Activated T-helper 1 cell treated with anti-CD3 and anti-CD28 coated beads, Interleukin-12 subunit alpha, Interleukin-12 subunit beta, Interleukin-2, Interleukin-4 antibody, amounts not matched to agents 30 ng/mL and 10 ng/mL and 1 ng/mL, durations not matched to agents 14 hours and 24 hours and 36 hours (primary cell): ENCODE measurements around the gene IMP3. TPM values are rescaled to one million over a fixed set of nuclear protein-coding genes. Genes with fewer than 3 reads are reported as not detected.
"Not testable (repeated sequence)": the region's sequence is repeated elsewhere in the genome, so short reads cannot be mapped to it uniquely, and the experiment has no call there.

ENCODE experiments used
- DNase-seq: peaks from one replicate; pipeline ENCODE4 v3.0.0; 2021; ENCODE audit warnings: low spot score
- H3K27ac Mint-ChIP-seq: one replicate; pipeline ENCODE4 v1.8.0; 2021; ENCODE audit warnings: mild to moderate bottlenecking, mixed read lengths
- H3K27me3 Mint-ChIP-seq: one replicate; pipeline ENCODE4 v1.8.0; 2022; ENCODE audit warnings: mild to moderate bottlenecking, moderate library complexity, mixed read lengths; ENCODE audit not compliant: insufficient read depth
- H3K36me3 Mint-ChIP-seq: one replicate; pipeline ENCODE4 v1.8.0; 2021; ENCODE audit warnings: low read depth, mixed read lengths
- H3K4me1 Mint-ChIP-seq: one replicate; pipeline ENCODE4 v1.8.0; 2021; ENCODE audit warnings: low read depth, mixed read lengths
- H3K4me3 Mint-ChIP-seq: one replicate; pipeline ENCODE4 v1.8.0; 2021; ENCODE audit warnings: mild to moderate bottlenecking, moderate library complexity, mixed read lengths
- H3K9me3 Mint-ChIP-seq: one replicate; pipeline ENCODE4 v1.8.0; 2021; ENCODE audit warnings: mixed read lengths
- intact Hi-C: fragments of 100-400 bp; cut with micrococcal nuclease; formaldehyde crosslinking; loops from one replicate; pipeline ENCODE4 v1.15.1; 2024
- total RNA-seq: library from RNA; stranded (reverse); gene quantifications from 2 replicates; pipeline ENCODE4 v1.2.3, GENCODE V29; 2022

Gene IMP3
- total RNA-seq, 1 donor from 2014 or later, result 110 TPM

- peaks cover 39% of the 10 kb centered on the region for H3K4me1 Mint-ChIP-seq
- peak overlapping the region; percentile 90 for H3K4me3 Mint-ChIP-seq
- no peak for DNase-seq
- intact Hi-C loops, result loop anchor here (10.0 kb wide), 2 partner anchors 1374 to 1646 kb away; partner anchors contain the start of genes PML and STOML1
- H3K27me3 Mint-ChIP-seq, result peaks cover 7% of the 10 kb centered on the region
- H3K27ac Mint-ChIP-seq, result peak overlapping the region; percentile 94
- peaks cover 15% of the 10 kb centered on the region for H3K36me3 Mint-ChIP-seq
- no peaks in the 10 kb centered on the region for H3K9me3 Mint-ChIP-seq
Observed at GRCh38 chr15:75641179-75641503, 1.1 kb upstream of the IMP3 start.

- peaks cover 16% of the 10 kb centered on the region for H3K36me3 Mint-ChIP-seq
- H3K9me3 Mint-ChIP-seq, result no peaks in the 10 kb centered on the region
- intact Hi-C loops, result loop anchor here (1.0 to 10.0 kb wide), 9 partner anchors 15 to 1646 kb away; partner anchors contain the start of genes MAN2C1, PML, PTPN9 and SNUPN
- peak overlapping the region; percentile 94 for H3K27ac Mint-ChIP-seq
- H3K4me3 Mint-ChIP-seq, result peak overlapping the region; percentile 90
- peak; percentile 51 for DNase-seq
- peaks cover 39% of the 10 kb centered on the region for H3K4me1 Mint-ChIP-seq
- H3K27me3 Mint-ChIP-seq, result peaks cover 7% of the 10 kb centered on the region
Observed at GRCh38 chr15:75640483-75641178, 607 bp upstream of the IMP3 start.

GRCh38 chr15:75639191-75639708 is 774 bp downstream of the IMP3 start:
- Mint-ChIP-seq H3K27me3 (peaks cover 3% of the 10 kb centered on the region), H3K9me3 (no peaks in the 10 kb centered on the region), H3K4me3 (peak overlapping the region; percentile 90), H3K27ac (peak overlapping the region; percentile 94), H3K36me3 (peaks cover 16% of the 10 kb centered on the region), H3K4me1 (peaks cover 39% of the 10 kb centered on the region)
- intact Hi-C loops, result loop anchor here (1.0 to 5.0 kb wide), 2 partner anchors 8 to 437 kb away; partner anchors contain the start of genes C15orf39 and SNX33
- no peak for DNase-seq

DNA sequence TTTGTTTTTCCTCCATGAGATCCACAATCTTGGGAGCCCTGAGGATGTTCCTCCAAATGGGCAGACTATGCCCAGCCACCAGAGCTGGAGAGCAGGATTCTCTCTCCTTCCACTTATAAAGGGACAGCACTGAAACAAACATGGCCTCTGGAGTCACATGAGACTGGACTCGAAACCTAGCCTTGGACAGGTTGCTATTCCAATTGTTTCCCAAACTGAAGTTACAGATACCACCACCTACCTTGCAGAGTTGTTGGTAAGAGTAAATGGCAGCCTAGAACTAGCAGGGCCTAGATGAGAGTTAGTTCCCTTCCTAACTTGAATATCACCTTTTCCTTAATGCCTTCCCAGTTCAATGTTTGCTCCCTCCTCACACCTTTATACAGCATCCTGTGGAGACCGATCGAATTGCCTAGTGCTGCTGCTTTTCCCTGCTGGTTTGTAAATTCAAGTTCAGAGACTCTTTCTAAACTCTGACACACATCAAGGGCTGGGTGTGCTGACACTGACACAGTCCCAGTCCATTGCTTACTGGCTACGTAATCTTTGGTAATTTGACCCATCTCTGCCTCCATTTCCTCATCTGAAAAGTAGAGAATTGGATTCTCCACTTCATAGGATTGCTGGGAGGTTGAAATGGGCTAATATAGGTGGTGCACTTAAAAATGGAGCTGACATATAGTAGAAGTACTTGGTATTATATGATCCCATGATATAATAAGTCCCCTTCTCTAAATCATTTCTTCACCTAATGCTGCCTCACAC is 2.6 kb downstream of the IMP3 start:
- no peaks in the 10 kb centered on the region for H3K9me3 Mint-ChIP-seq
- peak overlapping the region; percentile 90 for H3K4me3 Mint-ChIP-seq
- H3K27me3 Mint-ChIP-seq, result peaks cover 2% of the 10 kb centered on the region
- H3K4me1 Mint-ChIP-seq, result peaks cover 39% of the 10 kb centered on the region
- H3K27ac Mint-ChIP-seq, result no peak overlapping the region
- peaks cover 16% of the 10 kb centered on the region for H3K36me3 Mint-ChIP-seq
- intact Hi-C loops, result loop anchor here (5.0 kb wide), 1 partner anchor 435 kb away; the partner anchor contains the start of gene C15orf39
- DNase-seq, result no peak

DNA sequence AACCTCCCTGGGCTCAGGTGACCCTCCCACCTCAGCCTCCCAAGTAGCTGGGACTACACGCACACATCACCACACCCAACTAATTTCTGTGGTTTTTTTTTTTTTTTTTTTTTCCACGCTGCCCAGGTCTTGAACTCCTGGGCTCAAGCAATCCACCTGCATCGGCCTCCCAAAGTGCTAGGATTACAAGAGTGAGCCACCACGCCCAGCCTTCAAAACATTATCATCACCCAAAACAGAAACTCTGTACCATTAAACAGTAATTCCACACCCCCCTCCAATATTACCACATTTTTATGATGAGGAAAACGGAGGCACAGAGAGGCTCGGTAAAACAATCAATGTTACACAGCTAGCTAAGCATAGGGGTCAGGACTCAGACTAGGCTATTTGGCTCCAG is 4.0 kb downstream of the IMP3 start:
- intact Hi-C loops, result loop anchor here (5.0 kb wide), 1 partner anchor 434 kb away; the partner anchor contains the start of gene C15orf39
- peaks cover 16% of the 10 kb centered on the region for H3K36me3 Mint-ChIP-seq
- no peaks in the 10 kb centered on the region for H3K9me3 Mint-ChIP-seq
- peaks cover 31% of the 10 kb centered on the region for H3K4me1 Mint-ChIP-seq
- DNase-seq, result no peak
- peaks cover 1% of the 10 kb centered on the region for H3K27me3 Mint-ChIP-seq
- no peak overlapping the region for H3K27ac Mint-ChIP-seq
- H3K4me3 Mint-ChIP-seq, result no peak overlapping the region

DNA sequence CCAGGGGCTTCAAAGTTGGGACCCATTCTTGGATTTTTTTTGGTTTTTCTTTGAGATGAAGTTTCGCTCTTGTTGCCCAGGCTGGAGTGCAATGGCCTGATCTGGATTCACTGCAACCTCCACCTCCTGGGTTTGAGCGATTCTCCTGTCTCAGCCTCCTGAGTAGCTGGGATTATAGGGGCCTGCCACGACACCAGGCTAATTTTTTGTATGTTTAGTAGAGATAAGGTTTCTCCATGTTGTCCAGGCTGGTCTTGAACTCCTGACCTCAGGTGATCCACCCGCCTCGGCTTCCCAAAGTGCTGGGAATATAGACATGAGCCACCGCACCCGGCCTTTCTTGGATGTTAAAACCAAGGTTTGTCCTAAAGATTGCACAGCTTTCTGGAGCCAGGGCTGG is 6.1 kb downstream of the IMP3 start:
- intact Hi-C loops, DNase-seq, H3K27ac Mint-ChIP-seq, H3K4me3 Mint-ChIP-seq, H3K9me3 Mint-ChIP-seq, H3K27me3 Mint-ChIP-seq: not testable (repeated sequence)
- Mint-ChIP-seq H3K36me3 (peaks cover 11% of the 10 kb centered on the region), H3K4me1 (peaks cover 22% of the 10 kb centered on the region)

DNA sequence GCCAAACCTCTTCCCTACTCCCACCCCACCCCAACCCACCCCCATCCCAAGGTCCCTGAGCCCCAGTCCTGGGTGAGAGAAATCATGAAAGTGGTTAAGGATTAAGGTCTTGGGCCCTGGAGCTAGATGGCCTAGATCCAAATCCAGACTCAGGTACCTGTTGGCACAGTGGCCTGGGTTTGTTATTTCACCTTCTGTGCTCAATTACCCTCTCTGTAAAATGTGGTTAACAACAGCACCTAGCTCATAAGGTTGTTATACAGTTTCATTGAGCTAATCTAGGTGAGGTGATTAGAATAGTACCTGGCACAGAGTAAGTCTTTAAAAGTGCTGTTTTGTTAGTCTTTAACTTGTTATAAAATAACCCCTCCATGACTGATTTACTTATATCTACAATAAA is 8.1 kb downstream of the IMP3 start:
- H3K27ac Mint-ChIP-seq, result no peak overlapping the region
- no peak overlapping the region for H3K4me3 Mint-ChIP-seq
- H3K36me3 Mint-ChIP-seq, result peaks cover 2% of the 10 kb centered on the region
- intact Hi-C loops, result no loop called here
- H3K4me1 Mint-ChIP-seq, result peaks cover 12% of the 10 kb centered on the region
- DNase-seq, result no peak
- no peaks in the 10 kb centered on the region for H3K9me3 Mint-ChIP-seq
- no peaks in the 10 kb centered on the region for H3K27me3 Mint-ChIP-seq

DNA sequence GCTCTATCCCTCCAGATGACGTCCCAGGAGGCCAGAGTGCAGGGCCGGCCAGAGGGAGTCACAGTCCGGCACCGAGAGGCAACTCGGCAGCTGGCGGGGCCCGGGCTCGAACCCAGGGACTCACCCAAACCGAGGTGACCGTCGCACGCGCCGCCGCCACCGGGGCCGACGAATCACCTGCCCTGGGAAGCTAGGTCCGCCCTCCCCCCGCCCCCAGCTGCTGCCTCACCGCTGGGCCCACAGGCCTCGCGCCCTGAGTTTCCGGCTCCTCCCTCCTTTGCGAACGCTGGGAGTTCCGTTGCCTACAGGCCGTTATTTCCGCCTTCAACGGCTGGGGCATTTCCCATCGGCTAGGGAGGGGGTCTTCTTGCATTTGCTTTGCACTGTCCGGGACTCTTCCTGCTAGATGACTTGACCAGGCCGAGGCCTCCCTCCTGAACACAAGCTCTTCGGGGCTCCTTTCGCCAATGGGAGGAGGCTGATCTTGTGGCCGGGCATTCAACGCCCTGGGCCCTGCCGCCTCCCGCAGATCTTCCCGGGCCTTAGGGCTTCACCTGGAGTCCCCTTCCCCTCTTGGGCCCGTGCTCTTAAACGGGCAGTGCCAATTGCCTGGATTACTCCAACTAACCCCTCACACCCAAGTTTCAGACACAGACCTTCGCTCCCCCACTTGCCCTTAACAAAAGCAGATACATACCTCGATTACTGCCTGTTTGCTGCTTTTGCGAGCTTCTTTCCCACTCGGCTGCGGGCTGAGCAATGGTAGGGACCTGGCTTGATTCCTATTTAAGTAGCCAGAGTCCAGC is 14.3 kb downstream of the IMP3 start, which contains the start of gene SNUPN:
SNUPN (minus strand) TSS at position 184 of the 806 bp plus-strand sequence. CDS start 4,674 bp downstream, outside the sequence.
- Mint-ChIP-seq H3K4me3 (peak within 1 kb of the TSS; percentile 94), H3K9me3 (no peaks in the 10 kb centered on the region), H3K27ac (peak within 1 kb of the TSS; percentile 100), H3K4me1 (peaks cover 38% of the 10 kb centered on the region), H3K27me3 (no peaks in the 10 kb centered on the region), H3K36me3 (peaks cover 9% of the 10 kb centered on the region)
- intact Hi-C loops, result loop anchor here (1.0 to 10.0 kb wide), 7 partner anchors 15 to 929 kb away; partner anchors contain the start of genes CSK, EDC3, IMP3 and MAN2C1
- DNase-seq, result peak; percentile 90

DNA sequence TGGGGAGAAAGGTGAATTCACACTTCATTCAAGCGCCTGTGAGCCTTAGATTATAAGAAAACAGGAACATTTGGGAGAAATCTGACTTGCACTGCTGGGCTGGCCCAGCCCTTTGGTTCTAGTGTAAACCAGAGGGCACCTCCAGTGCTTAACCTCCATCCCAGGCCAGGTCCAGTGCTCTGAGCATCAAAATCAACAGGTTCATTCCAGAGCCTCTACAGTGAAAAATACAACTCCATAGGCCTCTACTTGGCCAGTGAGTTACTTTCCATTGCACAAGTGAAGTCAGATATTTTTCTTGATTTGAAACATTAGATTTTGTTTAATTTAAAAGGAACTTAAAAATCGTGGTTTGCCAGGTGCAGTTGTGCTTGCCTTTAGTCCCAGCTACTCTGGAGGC is 17.5 kb downstream of the IMP3 start:
- peak overlapping the region; percentile 24 for H3K27ac Mint-ChIP-seq
- intact Hi-C loops, result loop anchor here (10.0 kb wide), 1 partner anchor 838 kb away; the partner anchor contains the start of gene CSK
- peaks cover 15% of the 10 kb centered on the region for H3K36me3 Mint-ChIP-seq
- no peak for DNase-seq
- H3K4me1 Mint-ChIP-seq, result peaks cover 44% of the 10 kb centered on the region
- no peaks in the 10 kb centered on the region for H3K9me3 Mint-ChIP-seq
- H3K4me3 Mint-ChIP-seq, result no peak overlapping the region
- H3K27me3 Mint-ChIP-seq, result no peaks in the 10 kb centered on the region

DNA sequence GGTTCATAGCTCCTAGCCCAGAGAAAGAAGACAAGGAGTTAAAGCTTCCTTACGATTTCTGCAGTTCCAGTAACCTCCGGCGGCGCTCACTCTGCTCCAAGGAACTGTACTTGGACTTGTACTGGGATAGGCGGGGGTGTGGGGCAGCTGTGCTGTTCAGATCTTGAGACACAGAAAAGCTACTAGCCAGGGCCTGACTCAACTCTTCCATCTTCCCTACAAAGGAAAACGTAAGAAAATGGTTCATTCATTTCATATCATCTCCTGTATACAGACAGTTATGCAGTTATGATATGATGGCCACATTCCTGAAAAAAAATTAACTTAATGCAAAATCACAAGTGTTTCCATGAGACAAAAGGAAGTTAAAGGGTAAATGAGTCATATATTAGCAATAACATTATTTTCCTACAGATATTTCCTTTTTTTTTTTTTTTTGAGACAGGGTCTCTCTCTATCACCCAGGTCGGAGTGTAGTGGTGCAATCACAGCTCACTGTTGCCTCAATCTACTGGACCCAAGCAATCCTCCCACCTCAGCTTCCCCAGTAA is 19.1 kb downstream of the IMP3 start:
- Mint-ChIP-seq H3K27ac (peak overlapping the region; percentile 63), H3K4me3 (peak overlapping the region; percentile 52), H3K36me3 (peaks cover 23% of the 10 kb centered on the region), H3K4me1 (peaks cover 31% of the 10 kb centered on the region), H3K9me3 (no peaks in the 10 kb centered on the region), H3K27me3 (no peaks in the 10 kb centered on the region)
- no peak for DNase-seq
- intact Hi-C loops, result loop anchor here (10.0 kb wide), 1 partner anchor 836 kb away; the partner anchor contains the start of gene CSK

GRCh38 chr15:75620058-75620820 is 19.8 kb downstream of the IMP3 start:
- intact Hi-C loops, result loop anchor here (10.0 kb wide), 1 partner anchor 835 kb away; the partner anchor contains the start of gene CSK
- DNase-seq, result no peak
- peak overlapping the region; percentile 48 for H3K27ac Mint-ChIP-seq
- no peaks in the 10 kb centered on the region for H3K9me3 Mint-ChIP-seq
- H3K36me3 Mint-ChIP-seq, result peaks cover 27% of the 10 kb centered on the region
- peak overlapping the region; percentile 5 for H3K4me3 Mint-ChIP-seq
- H3K4me1 Mint-ChIP-seq, result peaks cover 29% of the 10 kb centered on the region
- no peaks in the 10 kb centered on the region for H3K27me3 Mint-ChIP-seq
